Measurements from ENCODE around the gene CLDN8.

Gene CLDN8

GRCh38 chr21:30194701-30195299 is 21.1 kb downstream of the CLDN8 start:
- no peak for DNase-seq

- no peak for DNase-seq
Measured at GRCh38 chr21:30193201-30193600, 22.7 kb downstream of the CLDN8 start.

GRCh38 chr21:30190554-30190953 is 25.3 kb downstream of the CLDN8 start:
- no peak for DNase-seq

- no peak for DNase-seq
Measured at GRCh38 chr21:30189773-30190172, 26.1 kb downstream of the CLDN8 start.

- no peak for DNase-seq
Measured at GRCh38 chr21:30186242-30186641, 29.7 kb downstream of the CLDN8 start.

- no peak for DNase-seq
Measured at GRCh38 chr21:30168086-30168485, 47.8 kb downstream of the CLDN8 start.

- DNase-seq: no peak
Measured at GRCh38 chr21:30166705-30167104, 49.2 kb downstream of the CLDN8 start, which contains the start of gene CLDN17. TSS of gene CLDN17 (minus strand) at chr21:30166805. CDS start at chr21:30166617, 188 bp downstream.

- DNase-seq: no peak
Measured at GRCh38 chr21:30166171-30166570, 49.7 kb downstream of the CLDN8 start.

- DNase-seq: no peak
Measured at GRCh38 chr21:30164796-30165195, 51.1 kb downstream of the CLDN8 start.

All from stimulated activated CD4-positive, alpha-beta T cell treated with anti-CD3 and anti-CD28 coated beads, Interleukin-12 subunit alpha, Interleukin-12 subunit beta, amount 100 ng/mL, for 4 hours (primary cell).